ENCODE results near the gene VAT1L.

The VAT1L gene

GRCh38 chr16:77965346-77965745 is 177.0 kb downstream of the VAT1L start:
- Histone ChIP-seq H3K27ac (ENCODE audit: low read length) (no peak overlapping the region), H3K4me1 (ENCODE audit: insufficient read depth, low read length) (no peaks in the 10 kb centered on the region), H3K9ac (ENCODE audit: low read depth, low read length) (no peak overlapping the region), H3K36me3 (ENCODE audit: insufficient read depth, low read length) (no peaks in the 10 kb centered on the region), H3K27me3 (ENCODE audit: insufficient read depth, low read length, poor library complexity) (peaks cover 6% of the 10 kb centered on the region), H3K9me3 (ENCODE audit: insufficient read depth, low read length, severe bottlenecking) (no peaks in the 10 kb centered on the region), H2AFZ (ENCODE audit: low read depth, low read length) (no peak overlapping the region), H3K79me2 (ENCODE audit: insufficient read depth, low read length) (no peaks in the 10 kb centered on the region), H3K4me3 (ENCODE audit: low read depth in 1 of 2, low read length in 2 of 2) (no peak overlapping the region), H3K4me2 (ENCODE audit: insufficient read depth, low read length) (no peak overlapping the region), H4K20me1 (ENCODE audit: insufficient read depth, low read length) (no peaks in the 10 kb centered on the region)
- ATAC-seq (ENCODE audit: insufficient read depth, low read depth) (no peak), DNase-seq (no peak)
- no peak for TF ChIP-seq EZH2 (IDR thresholded peaks at IDR 0.05; ENCODE audit: borderline replicate concordance, low read depth, low read length, severe bottlenecking)
- no peak for TF ChIP-seq CTCF (IDR thresholded peaks at IDR 0.05; ENCODE audit: borderline replicate concordance, extremely low read depth, low read length, poor library complexity, severe bottlenecking)

GRCh38 chr16:77967054-77967904 is 178.9 kb downstream of the VAT1L start:
- H3K9ac ChIP-seq (ENCODE audit: low read depth, low read length) = no peak overlapping the region
- no peaks in the 10 kb centered on the region for H4K20me1 ChIP-seq (ENCODE audit: insufficient read depth, low read length)
- H3K27me3 ChIP-seq (ENCODE audit: insufficient read depth, low read length, poor library complexity) = peaks cover 6% of the 10 kb centered on the region
- H3K79me2 ChIP-seq (ENCODE audit: insufficient read depth, low read length) = no peaks in the 10 kb centered on the region
- no peak overlapping the region for H3K27ac ChIP-seq (ENCODE audit: low read length)
- no peaks in the 10 kb centered on the region for H3K4me1 ChIP-seq (ENCODE audit: insufficient read depth, low read length)
- TF ChIP-seq CTCF (IDR thresholded peaks at IDR 0.05; ENCODE audit: borderline replicate concordance, extremely low read depth, low read length, poor library complexity, severe bottlenecking) (no peak), EZH2 (IDR thresholded peaks at IDR 0.05; ENCODE audit: borderline replicate concordance, low read depth, low read length, severe bottlenecking) (no peak)
- no peak overlapping the region for H3K4me3 ChIP-seq (ENCODE audit: low read depth in 1 of 2, low read length in 2 of 2)
- no peaks in the 10 kb centered on the region for H3K9me3 ChIP-seq (ENCODE audit: insufficient read depth, low read length, severe bottlenecking)
- no peaks in the 10 kb centered on the region for H3K36me3 ChIP-seq (ENCODE audit: insufficient read depth, low read length)
- H3K4me2 ChIP-seq (ENCODE audit: insufficient read depth, low read length) = no peak overlapping the region
- ATAC-seq (ENCODE audit: insufficient read depth, low read depth) (no peak), DNase-seq (no peak)
- no peak overlapping the region for H2AFZ ChIP-seq (ENCODE audit: low read depth, low read length)

- no peaks in the 10 kb centered on the region for H3K9me3 ChIP-seq (ENCODE audit: insufficient read depth, low read length, severe bottlenecking)
- TF ChIP-seq CTCF (IDR thresholded peaks at IDR 0.05; ENCODE audit: borderline replicate concordance, extremely low read depth, low read length, poor library complexity, severe bottlenecking) (no peak), EZH2 (IDR thresholded peaks at IDR 0.05; ENCODE audit: borderline replicate concordance, low read depth, low read length, severe bottlenecking) (no peak)
- no peak for ATAC-seq (ENCODE audit: insufficient read depth, low read depth)
- no peaks in the 10 kb centered on the region for H4K20me1 ChIP-seq (ENCODE audit: insufficient read depth, low read length)
- no peak overlapping the region for H3K4me2 ChIP-seq (ENCODE audit: insufficient read depth, low read length)
- no peak overlapping the region for H3K4me3 ChIP-seq (ENCODE audit: low read depth in 1 of 2, low read length in 2 of 2)
- no peak overlapping the region for H3K27ac ChIP-seq (ENCODE audit: low read length)
- no peak for DNase-seq
- H3K36me3 ChIP-seq (ENCODE audit: insufficient read depth, low read length) = no peaks in the 10 kb centered on the region
- no peaks in the 10 kb centered on the region for H3K4me1 ChIP-seq (ENCODE audit: insufficient read depth, low read length)
- H3K9ac ChIP-seq (ENCODE audit: low read depth, low read length) = no peak overlapping the region
- H3K79me2 ChIP-seq (ENCODE audit: insufficient read depth, low read length) = no peaks in the 10 kb centered on the region
- peaks cover 6% of the 10 kb centered on the region for H3K27me3 ChIP-seq (ENCODE audit: insufficient read depth, low read length, poor library complexity)
- no peak overlapping the region for H2AFZ ChIP-seq (ENCODE audit: low read depth, low read length)
These were observed 181.5 kb downstream of the VAT1L start for GRCh38 chr16:77969861-77970260.
